Gastroesophageal sphincter (tissue), 4 donors: ENCODE data around the gene MUS81. TPM values are rescaled to one million over a fixed set of nuclear protein-coding genes. Genes with fewer than 3 reads are reported as not detected.

Experiments
- ATAC-seq: fragments of 150-250 bp; one replicate; pipeline ENCODE4 v1.9.1; 2016; ENCODE audit warnings: mild to moderate bottlenecking, moderate library complexity
- H3K27ac ChIP-seq, 4 donors: fragments of 200-600 bp; sonication (generic) in 3 of 4; 1 replicate in 3 of 4; 2 replicates in 1 of 4; pipeline ENCODE4 v1.5.1; 2016 to 2019
- H3K27me3 ChIP-seq: fragments of 200-600 bp; sonication (generic); one replicate; pipeline ENCODE4 v1.5.1; 2019
- H3K36me3 ChIP-seq, 2 donors: fragments of 200-600 bp; sonication (generic); one replicate each; pipeline ENCODE4 v1.5.1; 2019; ENCODE audit warnings: control low read depth in 1 of 2
- H3K4me1 ChIP-seq, 3 donors: fragments of 200-600 bp; sonication (generic); 1 replicate in 2 of 3; 2 replicates in 1 of 3; pipeline ENCODE4 v1.5.1; 2016 to 2019; ENCODE audit warnings: control low read depth in 2 of 3
- H3K4me3 ChIP-seq, 2 donors: fragments of 200-600 bp; sonication (generic); one replicate each; pipeline ENCODE4 v1.5.1; 2019; ENCODE audit warnings: mild to moderate bottlenecking in 1 of 2, moderate library complexity in 1 of 2
- H3K9me3 ChIP-seq, 3 donors: fragments of 200-600 bp; sonication (generic); one replicate each; pipeline ENCODE4 v1.5.1; 2017 to 2019; ENCODE audit warnings: control low read depth in 2 of 3
- CTCF ChIP-seq, 4 experiments: fragments of 200-600 bp in 2 of 4; fragments of 450-650 bp in 2 of 4; sonication (generic) in 1 of 4; IDR thresholded peaks; one replicate each; pipeline ENCODE4 v1.5.1; 2017 to 2019; ENCODE audit warnings: antibody characterized with exemption in 4 of 4, mild to moderate bottlenecking in 2 of 4, moderate library complexity in 2 of 4
- EP300 ChIP-seq: sonication (generic); formaldehyde crosslinking; IDR thresholded peaks from one replicate; pipeline ENCODE4 v1.6.1; 2017; ENCODE audit warnings: antibody characterized with exemption, mild to moderate bottlenecking
- POLR2A ChIP-seq, 2 donors: fragments of 450-650 bp; IDR thresholded peaks; one replicate each; pipeline ENCODE4 v1.6.1; 2017; ENCODE audit warnings: antibody characterized with exemption in 2 of 2, mild to moderate bottlenecking in 2 of 2, moderate library complexity in 1 of 2
- POLR2AphosphoS5 ChIP-seq: sonication (generic); formaldehyde crosslinking; IDR thresholded peaks from one replicate; pipeline ENCODE4 v1.6.1; 2017; ENCODE audit warnings: antibody characterized with exemption
- WGBS, 2 donors: methylation state at CpG; one replicate each; pipeline ENCODE4 v1.1.5; 2018; ENCODE audit warnings: low coverage in 1 of 2; 5-methylcytosine and 5-hydroxymethylcytosine counted together
- total RNA-seq, 4 donors: library from RNA; depleted of rRNA; stranded (reverse); fragments of >200 nt; gene quantifications; one replicate each; pipeline ENCODE4 v1.1.0, GENCODE V29; 2016

MUS81 gene
- total RNA-seq, 4 donors from 2014 or later: 37.2 to 71.7 (median 60.8) TPM

DNA sequence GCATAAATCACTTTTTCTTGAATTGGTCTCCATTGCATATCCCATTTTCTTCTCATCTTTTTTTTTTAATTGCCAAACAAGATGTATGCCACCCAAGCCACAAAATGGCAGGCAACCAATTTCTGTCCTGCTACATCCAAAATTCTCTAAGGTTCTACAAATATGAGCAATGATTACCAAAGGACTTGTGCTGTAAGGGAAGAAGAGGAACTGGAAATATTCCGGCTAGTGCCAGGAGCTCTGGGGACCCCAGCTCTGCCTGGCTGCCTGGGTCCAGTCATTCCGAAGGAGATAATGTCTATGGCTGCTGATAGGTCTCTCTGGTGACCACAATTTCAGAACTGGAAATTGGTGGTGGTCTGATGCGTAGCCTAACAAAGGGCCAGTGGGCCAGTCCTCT is 43.5 kb upstream of the MUS81 start:
- TF ChIP-seq POLR2AphosphoS5 (no peak), CTCF (IDR thresholded peaks at IDR 0.05) (no peak), EP300 (no peak), POLR2A (IDR thresholded peaks at IDR 0.05) (no peak)
- H3K9me3 ChIP-seq: no peaks in the 10 kb centered on the region
- WGBS, 2 donors: 100% methylated on average over 2 of the region's 3 CpGs; no CpG with 5 or more reads in 1 of the 2 donors
- H3K27ac ChIP-seq: no peak overlapping the region
- no peak for ATAC-seq
- no peaks in the 10 kb centered on the region for H3K27me3 ChIP-seq
- H3K4me3 ChIP-seq: peak overlapping the region in 1 of 2 donors; percentile 78
- H3K4me1 ChIP-seq: peaks cover 0 to 32% (median 0%) of the 10 kb centered on the region in 3 donors
- peaks cover 0 to 10% of the 10 kb centered on the region in 2 donors for H3K36me3 ChIP-seq

DNA sequence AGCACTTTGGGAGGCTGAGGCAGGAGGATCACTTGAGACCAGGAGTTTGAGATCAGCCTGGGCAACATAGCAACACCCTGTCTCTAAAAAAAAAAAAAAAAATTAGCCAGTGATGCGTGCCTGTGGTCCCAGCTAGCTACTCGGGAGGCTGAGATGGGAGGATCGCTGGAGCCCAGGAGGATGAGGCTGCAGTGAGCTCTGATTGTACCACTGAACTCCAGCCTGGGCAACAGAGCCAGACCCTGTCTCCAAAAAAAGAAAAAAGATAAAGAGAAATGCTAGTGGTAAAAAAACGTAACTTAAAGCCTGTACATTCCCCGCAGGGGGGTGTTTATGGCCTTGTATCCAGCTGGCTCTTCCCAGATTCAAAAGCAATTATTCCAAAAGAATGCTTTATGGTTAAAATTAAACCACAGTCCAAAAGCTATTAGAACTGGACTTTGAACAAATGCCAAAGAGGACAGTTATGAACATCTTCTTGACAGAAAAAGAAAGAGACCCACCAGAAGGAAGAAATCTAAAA is 42.9 kb upstream of the MUS81 start:
- no peaks in the 10 kb centered on the region for H3K27me3 ChIP-seq
- H3K36me3 ChIP-seq: peaks cover 0 to 10% of the 10 kb centered on the region in 2 donors
- 33 to 37% methylated on average over 2 to 3 of the region's 5 CpGs for WGBS, 2 donors
- ATAC-seq: no peak
- peaks cover 0 to 32% (median 0%) of the 10 kb centered on the region in 3 donors for H3K4me1 ChIP-seq
- no peaks in the 10 kb centered on the region for H3K9me3 ChIP-seq
- peak overlapping the region; percentile 68 to 78 for H3K4me3 ChIP-seq
- no peak for TF ChIP-seq POLR2A (IDR thresholded peaks at IDR 0.05)
- peak overlapping the region; percentile 16 to 86 (median 82) for H3K27ac ChIP-seq

- peak; percentile 97 for ATAC-seq
- Histone ChIP-seq H3K27ac (peak overlapping the region; percentile 16 to 86 (median 82)), H3K27me3 (no peaks in the 10 kb centered on the region), H3K9me3 (no peaks in the 10 kb centered on the region), H3K36me3 (peaks cover 0 to 10% of the 10 kb centered on the region in 2 donors), H3K4me1 (peaks cover 0 to 32% (median 0%) of the 10 kb centered on the region in 3 donors), H3K4me3 (peak overlapping the region; percentile 68 to 78)
- peak; percentile 41 for TF ChIP-seq POLR2AphosphoS5
- TF ChIP-seq POLR2A (IDR thresholded peaks at IDR 0.05): no peak
- peak; percentile 98 to 100 (median 99) for TF ChIP-seq CTCF (IDR thresholded peaks at IDR 0.05)
- 18 to 53% methylated on average over 5 to 23 of the region's 74 CpGs for WGBS, 2 donors
Observed at GRCh38 chr11:65817835-65818680, 42.2 kb upstream of the MUS81 start.

DNA sequence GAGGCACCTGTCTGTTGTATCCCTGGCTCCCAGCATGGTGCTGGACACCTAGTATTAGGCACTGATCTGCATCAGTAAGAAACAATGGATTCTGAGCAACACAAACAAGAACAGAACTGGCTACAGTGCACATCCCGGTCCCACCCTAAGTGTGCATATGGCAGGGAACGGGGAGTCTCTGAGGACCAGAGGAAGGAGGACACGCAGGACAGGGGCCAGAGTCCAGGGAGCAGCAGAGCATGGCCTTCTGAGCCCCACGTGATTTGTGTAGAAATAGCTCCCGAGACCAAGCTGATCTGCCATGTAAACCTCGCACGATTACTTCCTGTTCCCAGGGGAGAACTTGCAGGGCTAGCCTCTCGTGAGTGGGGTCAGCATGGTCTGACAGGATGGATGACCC is 39.1 kb upstream of the MUS81 start:
- Histone ChIP-seq H3K27ac (no peak overlapping the region), H3K4me3 (no peak overlapping the region), H3K27me3 (no peaks in the 10 kb centered on the region), H3K4me1 (peaks cover 0 to 20% (median 0%) of the 10 kb centered on the region in 3 donors), H3K36me3 (no peaks in the 10 kb centered on the region), H3K9me3 (no peaks in the 10 kb centered on the region)
- no peak for TF ChIP-seq POLR2A (IDR thresholded peaks at IDR 0.05)
- TF ChIP-seq POLR2AphosphoS5: no peak
- TF ChIP-seq CTCF (IDR thresholded peaks at IDR 0.05): no peak
- no peak for TF ChIP-seq EP300
- ATAC-seq: no peak
- WGBS, 2 donors: 53 to 58% methylated on average over 4 to 8 of the region's 8 CpGs

DNA sequence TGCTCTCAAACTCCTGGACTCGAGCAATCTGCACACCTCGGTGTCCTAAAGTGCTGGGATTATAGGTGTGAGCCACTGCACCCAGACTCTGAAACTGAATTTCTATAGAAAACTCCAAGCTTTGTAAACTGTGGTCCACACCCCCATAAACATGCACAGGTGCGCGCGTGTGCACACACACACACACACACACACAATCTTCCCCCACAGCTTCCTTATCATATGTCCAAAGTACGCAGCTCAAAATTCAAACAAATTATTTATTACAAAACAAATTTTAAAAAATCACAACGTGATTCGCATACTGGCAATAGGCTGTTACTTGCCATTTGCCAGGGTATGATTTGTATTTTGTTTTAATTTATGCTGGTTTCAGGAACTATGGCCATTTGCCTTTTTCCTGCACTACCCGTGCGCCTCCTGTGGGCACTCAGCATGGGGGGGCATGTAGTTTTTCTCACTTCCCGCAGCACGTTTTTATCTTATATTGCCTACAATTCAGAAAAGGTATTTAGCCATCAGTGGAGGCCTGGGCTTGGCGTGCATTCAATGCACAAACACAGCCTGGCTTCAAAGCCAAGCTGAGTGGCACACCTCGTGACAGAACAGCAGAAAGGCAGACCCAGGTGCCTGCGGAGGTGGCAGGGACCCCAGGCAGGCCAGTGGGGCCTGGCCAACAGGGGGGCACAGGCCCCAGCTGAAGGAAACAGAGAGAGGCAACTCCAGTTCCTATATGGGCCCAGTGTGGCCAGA is 37.3 kb upstream of the MUS81 start:
- 80 to 84% methylated on average over 10 to 11 of the region's 15 CpGs for WGBS, 2 donors
- Histone ChIP-seq H3K9me3 (no peaks in the 10 kb centered on the region), H3K27me3 (no peaks in the 10 kb centered on the region), H3K27ac (no peak overlapping the region), H3K4me1 (peaks cover 0 to 4% (median 0%) of the 10 kb centered on the region in 3 donors), H3K4me3 (no peak overlapping the region), H3K36me3 (no peaks in the 10 kb centered on the region)
- TF ChIP-seq POLR2AphosphoS5 (no peak), POLR2A (IDR thresholded peaks at IDR 0.05) (no peak), CTCF (IDR thresholded peaks at IDR 0.05) (no peak), EP300 (no peak)
- ATAC-seq: no peak
